Measurements from ENCODE around the gene COL23A1. TPM values are rescaled to one million over a fixed set of nuclear protein-coding genes. Genes with fewer than 3 reads are reported as not detected.

Gene COL23A1
- total RNA-seq, 1 donor from 2014 or later: 0.12 TPM

- peaks cover 2% of the 10 kb centered on the region for H3K4me1 Mint-ChIP-seq (ENCODE audit: low read depth)
- TF ChIP-seq CTCF (IDR thresholded peaks at IDR 0.05): no peak
- H3K9me3 Mint-ChIP-seq (ENCODE audit: low read depth): no peaks in the 10 kb centered on the region
- H3K36me3 Mint-ChIP-seq (ENCODE audit: low read depth): no peaks in the 10 kb centered on the region
- peaks cover 19% of the 10 kb centered on the region for H3K27me3 Mint-ChIP-seq (ENCODE audit: low read depth)
- DNase-seq (ENCODE audit: low spot score): peak; percentile 74
- no peak overlapping the region for H3K4me3 Mint-ChIP-seq (ENCODE audit: unreplicated experiment)
- no peak overlapping the region for H3K27ac Mint-ChIP-seq (ENCODE audit: unreplicated experiment)
Observed at GRCh38 chr5:178383919-178384815, 206.0 kb downstream of the COL23A1 start.

- Mint-ChIP-seq H3K9me3 (ENCODE audit: low read depth) (no peaks in the 10 kb centered on the region), H3K4me1 (ENCODE audit: low read depth) (peaks cover 2% of the 10 kb centered on the region), H3K36me3 (ENCODE audit: low read depth) (no peaks in the 10 kb centered on the region), H3K27ac (ENCODE audit: unreplicated experiment) (no peak overlapping the region), H3K4me3 (ENCODE audit: unreplicated experiment) (no peak overlapping the region), H3K27me3 (ENCODE audit: low read depth) (peaks cover 17% of the 10 kb centered on the region)
- TF ChIP-seq CTCF (IDR thresholded peaks at IDR 0.05): no peak
- peak; percentile 71 for DNase-seq (ENCODE audit: low spot score)
Observed at GRCh38 chr5:178383301-178383918, 206.8 kb downstream of the COL23A1 start.

GRCh38 chr5:178382754-178383164, 207.4 kb downstream of the COL23A1 start:
- H3K4me3 Mint-ChIP-seq (ENCODE audit: unreplicated experiment): no peak overlapping the region

GRCh38 chr5:178381921-178382695, 208.1 kb downstream of the COL23A1 start:
- H3K27me3 Mint-ChIP-seq (ENCODE audit: low read depth): peaks cover 11% of the 10 kb centered on the region
- H3K9me3 Mint-ChIP-seq (ENCODE audit: low read depth): no peaks in the 10 kb centered on the region
- no peak overlapping the region for H3K4me3 Mint-ChIP-seq (ENCODE audit: unreplicated experiment)
- TF ChIP-seq CTCF (IDR thresholded peaks at IDR 0.05): no peak
- peak; percentile 66 for DNase-seq (ENCODE audit: low spot score)
- peaks cover 2% of the 10 kb centered on the region for H3K4me1 Mint-ChIP-seq (ENCODE audit: low read depth)
- no peak overlapping the region for H3K27ac Mint-ChIP-seq (ENCODE audit: unreplicated experiment)
- no peaks in the 10 kb centered on the region for H3K36me3 Mint-ChIP-seq (ENCODE audit: low read depth)

More at GRCh38 chr5:178382754-178383164, 207.4 kb downstream of the COL23A1 start:
- H3K27ac Mint-ChIP-seq (ENCODE audit: unreplicated experiment): no peak overlapping the region
- H3K36me3 Mint-ChIP-seq (ENCODE audit: low read depth): no peaks in the 10 kb centered on the region
- DNase-seq (ENCODE audit: low spot score): peak; percentile 87
- no peaks in the 10 kb centered on the region for H3K9me3 Mint-ChIP-seq (ENCODE audit: low read depth)
- TF ChIP-seq CTCF (IDR thresholded peaks at IDR 0.05): no peak
- H3K27me3 Mint-ChIP-seq (ENCODE audit: low read depth): peaks cover 15% of the 10 kb centered on the region
- H3K4me1 Mint-ChIP-seq (ENCODE audit: low read depth): peaks cover 2% of the 10 kb centered on the region

- Mint-ChIP-seq H3K4me1 (ENCODE audit: low read depth) (no peaks in the 10 kb centered on the region), H3K27me3 (ENCODE audit: low read depth) (peaks cover 8% of the 10 kb centered on the region), H3K4me3 (ENCODE audit: unreplicated experiment) (no peak overlapping the region), H3K27ac (ENCODE audit: unreplicated experiment) (no peak overlapping the region), H3K36me3 (ENCODE audit: low read depth) (no peaks in the 10 kb centered on the region), H3K9me3 (ENCODE audit: low read depth) (no peaks in the 10 kb centered on the region)
- no peak for TF ChIP-seq CTCF (IDR thresholded peaks at IDR 0.05)
- peak; percentile 35 for DNase-seq (ENCODE audit: low spot score)
Observed at GRCh38 chr5:178381206-178381605, 209.0 kb downstream of the COL23A1 start.

Measured in chondrocyte (in vitro differentiated cells).